HepG2 (cell line): Measurements from ENCODE around the gene USP10. TPM values are rescaled to one million over a fixed set of nuclear protein-coding genes. Genes with fewer than 3 reads are reported as not detected.
A peak's percentile ranks its signal among the peaks of the same experiment; 100 is the strongest.

Experiments used
- AGO1 ChIP-seq: fragments of 200-400 bp; formaldehyde crosslinking; IDR thresholded peaks from 2 replicates; pipeline ENCODE4 v1.6.1; 2017; ENCODE audit warnings: mild to moderate bottlenecking, low read depth, low read length, moderate library complexity; ENCODE audit not compliant: poor library complexity, severe bottlenecking
- ATAD3A ChIP-seq: sonication (generic); formaldehyde crosslinking; IDR thresholded peaks from 2 replicates; pipeline ENCODE4 v1.4.0; 2020; ENCODE audit warnings: missing genetic modification reagents
- CBFB ChIP-seq: sonication (generic); formaldehyde crosslinking; IDR thresholded peaks from 2 replicates; pipeline ENCODE4 v1.4.0; 2020; ENCODE audit warnings: missing genetic modification reagents
- ELF3 ChIP-seq: IDR thresholded peaks from 2 replicates; pipeline ENCODE4 v1.6.1; 2016; ENCODE audit warnings: missing genetic modification reagents, missing compliant biosample characterization
- FOXK1 ChIP-seq: sonication (generic); formaldehyde crosslinking; IDR thresholded peaks from 2 replicates; pipeline ENCODE4 v1.4.0; 2020; ENCODE audit warnings: low read depth, missing genetic modification reagents, borderline replicate concordance
- HDAC1 ChIP-seq: sonication (generic); formaldehyde crosslinking; IDR thresholded peaks from 2 replicates; pipeline ENCODE4 v1.5.1; 2020; ENCODE audit warnings: mild to moderate bottlenecking, missing genetic modification reagents
- MATR3 ChIP-seq: sonication (generic); formaldehyde crosslinking; IDR thresholded peaks from 2 replicates; pipeline ENCODE4 v1.4.0; 2020; ENCODE audit warnings: missing genetic modification reagents
- MBD4 ChIP-seq: IDR thresholded peaks from 2 replicates; pipeline ENCODE4 v1.6.1; 2012; ENCODE audit warnings: low read length, inconsistent platforms, borderline replicate concordance
- ONECUT2 ChIP-seq: sonication (generic); formaldehyde crosslinking; IDR thresholded peaks from 2 replicates; pipeline ENCODE4 v1.4.0; 2020; ENCODE audit warnings: missing genetic modification reagents
- PAWR ChIP-seq: sonication (generic); formaldehyde crosslinking; IDR thresholded peaks from 2 replicates; pipeline ENCODE4 v1.4.0; 2020; ENCODE audit warnings: missing genetic modification reagents, mild to moderate bottlenecking, borderline replicate concordance
- POLR2G ChIP-seq: fragments of 200-400 bp; formaldehyde crosslinking; IDR thresholded peaks from 2 replicates; pipeline ENCODE4 v1.6.1; 2018; ENCODE audit warnings: mild to moderate bottlenecking, low read depth, low read length, moderate library complexity
- TEAD2 ChIP-seq: sonication (generic); formaldehyde crosslinking; IDR thresholded peaks from 2 replicates; pipeline ENCODE4 v1.9.0; 2021; ENCODE audit warnings: missing genetic modification reagents
- TGIF2 ChIP-seq: IDR thresholded peaks from 2 replicates; pipeline ENCODE4 v1.6.1; 2016; ENCODE audit warnings: control low read depth, missing compliant biosample characterization
- TRIM24 ChIP-seq: sonication (generic); formaldehyde crosslinking; IDR thresholded peaks from 2 replicates; pipeline ENCODE4 v1.8.0; 2022; ENCODE audit warnings: mild to moderate bottlenecking, missing genetic modification reagents
- ZBTB1 ChIP-seq: sonication (generic); formaldehyde crosslinking; IDR thresholded peaks from 2 replicates; pipeline ENCODE4 v1.4.0; 2020; ENCODE audit warnings: missing genetic modification reagents, borderline replicate concordance
- ZBTB21 ChIP-seq: sonication (generic); formaldehyde crosslinking; IDR thresholded peaks from 2 replicates; pipeline ENCODE4 v1.4.0; 2020; ENCODE audit warnings: missing genetic modification reagents
- ZFP91 ChIP-seq: sonication (generic); formaldehyde crosslinking; IDR thresholded peaks from 2 replicates; pipeline ENCODE4 v1.9.0; 2022; ENCODE audit warnings: missing genetic modification reagents, mild to moderate bottlenecking, borderline replicate concordance
- ZNF160 ChIP-seq: sonication (generic); formaldehyde crosslinking; IDR thresholded peaks from 2 replicates; pipeline ENCODE4 v1.8.0; 2022; ENCODE audit warnings: mild to moderate bottlenecking, inconsistent platforms, missing genetic modification reagents
- ZNF18 ChIP-seq: sonication (generic); formaldehyde crosslinking; IDR thresholded peaks from 2 replicates; pipeline ENCODE4 v1.8.0; 2022; ENCODE audit warnings: mild to moderate bottlenecking, missing genetic modification reagents; ENCODE audit not compliant: insufficient replicate concordance
- ZNF354B ChIP-seq: sonication (generic); formaldehyde crosslinking; IDR thresholded peaks from 2 replicates; pipeline ENCODE4 v1.8.0; 2022; ENCODE audit warnings: mild to moderate bottlenecking, missing genetic modification reagents
- ZNF614 ChIP-seq: IDR thresholded peaks from 2 replicates; pipeline ENCODE4 v1.6.1; 2018; ENCODE audit warnings: missing biosample characterization, missing genetic modification reagents, inconsistent platforms, borderline replicate concordance
- ZSCAN20 ChIP-seq: sonication (generic); formaldehyde crosslinking; IDR thresholded peaks from 2 replicates; pipeline ENCODE4 v1.4.0; 2020; ENCODE audit warnings: missing genetic modification reagents, mild to moderate bottlenecking, borderline replicate concordance
- polyA plus RNA-seq, 8 experiments: library from polyadenylated mRNA; depleted of rRNA in 3 of 8; stranded (reverse) in 7 of 8; unstranded in 1 of 8; fragments of >200 nt; fragmentation: Illumina TruSeq in 4 of 8; extraction: Trizol in 4 of 8; gene quantifications; 2 replicates each; pipeline versions ENCODE4 v1.2.1 to v1.2.3, GENCODE V29; 2011 to 2016; ENCODE audit warnings: low read depth in 4 of 8, missing spikeins in 1 of 8, mixed read lengths in 1 of 8; ENCODE audit not compliant: insufficient read depth in 1 of 8
- total RNA-seq, 5 experiments: library from RNA; depleted of rRNA; stranded (reverse); fragments of >200 nt; fragmentation: Illumina TruSeq; extraction: Trizol; gene quantifications; 2 replicates each; pipeline ENCODE4 v1.2.3, GENCODE V29; 2016; ENCODE audit warnings: low read depth in 1 of 5
- TF ChIP-seq, protein P1 (sequence below): sonication (generic); formaldehyde crosslinking; IDR thresholded peaks from 2 replicates; pipeline ENCODE4 v1.8.0; 2022; ENCODE audit warnings: mild to moderate bottlenecking, missing genetic modification reagents, borderline replicate concordance
- TF ChIP-seq, protein P2 (sequence below): sonication (generic); formaldehyde crosslinking; IDR thresholded peaks from 2 replicates; pipeline ENCODE4 v1.5.1; 2020; ENCODE audit warnings: mild to moderate bottlenecking, missing genetic modification reagents, borderline replicate concordance

The USP10 gene
- total and polyA plus RNA-seq, 2 of the 13 experiments (the other 11 are each of a cell fraction or from before 2014, with no cell fraction given), result 79.1 to 122 TPM

GRCh38 chr16:84699712-84700445 is at the start of gene USP10 (continued):
- TF ChIP-seq PAWR (CRISPR knock-in tag) (0 out of 2 replicates have a peak, but pooled peaks have one; percentile 0), AGO1 (no peak), ZSCAN20 (CRISPR knock-in tag) (0 out of 2 replicates have a peak, but pooled peaks have one; percentile 4), ZBTB1 (no peak), TEAD2 (CRISPR knock-in tag) (no peak), ZNF18 (CRISPR knock-in tag) (no peak), ZNF160 (CRISPR knock-in tag) (no peak; the same call in 1 of the 2 replicates), TGIF2 (CRISPR knock-in tag) (no peak), TRIM24 (CRISPR knock-in tag) (no peak), MATR3 (CRISPR knock-in tag) (no peak), MBD4 (no peak), FOXK1 (CRISPR knock-in tag) (peak; percentile 28; the same call in 1 of the 2 replicates), ELF3 (CRISPR knock-in tag) (peak; percentile 56), ZBTB21 (no peak), ATAD3A (CRISPR knock-in tag) (no peak), CBFB (CRISPR knock-in tag) (peak; percentile 86), HDAC1 (CRISPR knock-in tag) (peak; percentile 95), ZNF614 (CRISPR knock-in tag) (peak; percentile 69; the same call in 1 of the 2 replicates), POLR2G (peak; percentile 96), ZNF354B (CRISPR knock-in tag) (no peak), ZFP91 (CRISPR knock-in tag) (0 out of 2 replicates have a peak, but pooled peaks have one; percentile 51), ONECUT2 (CRISPR knock-in tag) (no peak)
- TF ChIP-seq, protein P1, sequence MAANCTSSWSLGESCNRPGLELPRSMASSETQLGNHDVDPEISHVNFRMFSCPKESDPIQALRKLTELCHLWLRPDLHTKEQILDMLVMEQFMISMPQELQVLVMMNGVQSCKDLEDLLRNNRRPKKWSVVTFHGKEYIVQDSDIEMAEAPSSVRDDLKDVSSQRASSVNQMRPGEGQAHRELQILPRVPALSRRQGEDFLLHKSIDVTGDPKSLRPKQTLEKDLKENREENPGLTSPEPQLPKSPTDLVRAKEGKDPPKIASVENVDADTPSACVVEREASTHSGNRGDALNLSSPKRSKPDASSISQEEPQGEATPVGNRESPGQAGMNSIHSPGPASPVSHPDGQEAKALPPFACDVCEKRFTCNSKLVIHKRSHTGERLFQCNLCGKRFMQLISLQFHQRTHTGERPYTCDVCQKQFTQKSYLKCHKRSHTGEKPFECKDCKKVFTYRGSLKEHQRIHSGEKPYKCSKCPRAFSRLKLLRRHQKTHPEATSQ (CRISPR knock-in tag), result no peak
- TF ChIP-seq, protein P2, sequence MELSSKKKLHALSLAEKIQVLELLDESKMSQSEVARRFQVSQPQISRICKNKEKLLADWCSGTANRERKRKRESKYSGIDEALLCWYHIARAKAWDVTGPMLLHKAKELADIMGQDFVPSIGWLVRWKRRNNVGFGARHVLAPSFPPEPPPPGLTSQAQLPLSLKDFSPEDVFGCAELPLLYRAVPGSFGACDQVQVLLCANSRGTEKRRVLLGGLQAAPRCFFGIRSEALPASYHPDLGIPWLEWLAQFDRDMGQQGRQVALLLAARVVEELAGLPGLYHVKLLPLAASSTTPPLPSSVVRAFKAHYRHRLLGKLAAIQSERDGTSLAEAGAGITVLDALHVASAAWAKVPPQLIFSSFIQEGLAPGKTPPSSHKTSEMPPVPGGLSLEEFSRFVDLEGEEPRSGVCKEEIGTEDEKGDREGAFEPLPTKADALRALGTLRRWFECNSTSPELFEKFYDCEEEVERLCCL, result no peak
